Stimulated activated CD8-positive, alpha-beta memory T cell treated with anti-CD3 and anti-CD28 coated beads, Interleukin-7, amount 100 ng/mL, for 4 hours (primary cell): Measurements from ENCODE around the gene GRIK4.

Experiments used
- DNase-seq, 2 donors: peaks; one replicate each; pipeline ENCODE4 v3.0.0-alpha.2; 2020; ENCODE audit warnings: low read depth in 2 of 2

The GRIK4 gene

GRCh38 chr11:120875986-120876385 is 364.4 kb downstream of the GRIK4 start:
- no peak for DNase-seq

- no peak for DNase-seq
Observed at GRCh38 chr11:120877746-120878365, 366.3 kb downstream of the GRIK4 start.

- no peak for DNase-seq
Observed at GRCh38 chr11:120878781-120879180, 367.2 kb downstream of the GRIK4 start.

GRCh38 chr11:120880498-120881175 is 369.1 kb downstream of the GRIK4 start:
- no peak for DNase-seq

GRCh38 chr11:120881596-120881995 is 370.0 kb downstream of the GRIK4 start:
- no peak for DNase-seq

- DNase-seq = no peak
Observed at GRCh38 chr11:120882175-120882574, 370.6 kb downstream of the GRIK4 start.

GRCh38 chr11:120883404-120884080 is 372.0 kb downstream of the GRIK4 start:
- DNase-seq = no peak

- no peak for DNase-seq
Observed at GRCh38 chr11:120884154-120885020, 372.8 kb downstream of the GRIK4 start.

GRCh38 chr11:120890609-120891320 is 379.2 kb downstream of the GRIK4 start:
- DNase-seq = no peak

- no peak for DNase-seq
Observed at GRCh38 chr11:120893440-120894201, 382.1 kb downstream of the GRIK4 start.

- no peak for DNase-seq
Observed at GRCh38 chr11:120894202-120894985, 382.8 kb downstream of the GRIK4 start.

- DNase-seq = no peak
Observed at GRCh38 chr11:120896687-120897086, 385.1 kb downstream of the GRIK4 start.

GRCh38 chr11:120898568-120898967 is 387.0 kb downstream of the GRIK4 start:
- no peak for DNase-seq

GRCh38 chr11:120899720-120900119 is 388.2 kb downstream of the GRIK4 start:
- DNase-seq = no peak

GRCh38 chr11:120900643-120901042 is 389.1 kb downstream of the GRIK4 start:
- DNase-seq = no peak

GRCh38 chr11:120903686-120904085 is 392.1 kb downstream of the GRIK4 start:
- no peak for DNase-seq

- DNase-seq = no peak
Observed at GRCh38 chr11:120904116-120904515, 392.6 kb downstream of the GRIK4 start.

- DNase-seq = no peak
Observed at GRCh38 chr11:120906766-120907165, 395.2 kb downstream of the GRIK4 start.

- DNase-seq = no peak
Observed at GRCh38 chr11:120907971-120908370, 396.4 kb downstream of the GRIK4 start.
